Measurements from ENCODE around the gene POC1A. TPM values are rescaled to one million over a fixed set of nuclear protein-coding genes. Genes with fewer than 3 reads are reported as not detected.

The POC1A gene
- polyA plus RNA-seq, 1 of the 3 experiments (the other 2 are of a cell fraction), result 11.7 TPM

DNA sequence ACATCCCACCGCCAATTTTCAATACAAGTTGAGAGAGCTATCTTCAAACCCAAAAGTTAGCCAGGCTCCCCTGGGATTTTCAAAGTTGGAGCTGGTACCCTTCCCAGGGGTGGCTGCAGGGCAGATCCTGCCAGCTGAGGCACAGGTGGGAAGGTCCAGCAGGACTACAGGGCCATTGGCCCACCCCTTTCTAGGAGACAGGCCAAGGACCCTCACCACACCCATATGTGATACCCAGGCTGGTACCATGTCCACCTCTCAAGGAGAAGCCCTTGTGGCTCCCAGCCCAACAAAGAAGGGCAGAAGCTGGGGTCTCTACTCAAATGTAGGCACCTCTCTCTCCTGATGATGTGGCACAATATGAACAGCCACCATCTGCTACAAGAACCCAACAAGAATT lies 8.0 kb downstream of the POC1A start:
- Histone ChIP-seq H3K27ac (ENCODE audit: low read depth in 2 of 2, low read length in 1 of 2) (no peak overlapping the region), H3F3A (replicated peaks; ENCODE audit: insufficient read depth) (no peaks in the 10 kb centered on the region), H3K36me3 (replicated peaks in 1 of 2; ENCODE audit: control insufficient read depth in 1 of 2, insufficient read depth in 2 of 2, low read length in 1 of 2) (peaks cover 4 to 31% of the 10 kb centered on the region in 2 experiments), H3K4me2 (no peak overlapping the region), H3K79me2 (ENCODE audit: insufficient read depth) (peaks cover 14% of the 10 kb centered on the region), H3K9ac (no peak overlapping the region), H3K27me3 (ENCODE audit: insufficient read depth) (no peaks in the 10 kb centered on the region), H2AFZ (ENCODE audit: low read depth) (no peak overlapping the region), H3K4me1 (ENCODE audit: control insufficient read depth in 1 of 2, insufficient read depth in 2 of 2, low read depth in 1 of 2, low read length in 1 of 2) (peaks cover 0 to 13% of the 10 kb centered on the region in 2 experiments; a peak in 1 of 4 replicates), H3K4me3 (ENCODE audit: low read depth in 2 of 2, low read length in 1 of 2) (no peak overlapping the region), H3K9me2 (no peaks in the 10 kb centered on the region), H3K9me3 (no peaks in the 10 kb centered on the region), H4K20me1 (ENCODE audit: insufficient read depth) (no peaks in the 10 kb centered on the region)
- TF ChIP-seq SMC3 (IDR thresholded peaks at IDR 0.05; ENCODE audit: low read depth, low read length) (no peak), CHD2 (IDR thresholded peaks at IDR 0.05; ENCODE audit: low read length, partially characterized antibody) (no peak), GATA2 (CRISPR knock-in tag; IDR thresholded peaks at IDR 0.05) (no peak), NRF1 (IDR thresholded peaks at IDR 0.05; ENCODE audit: low read depth, low read length) (no peak), SIN3A (IDR thresholded peaks at IDR 0.05; ENCODE audit: borderline replicate concordance, low read depth, low read length) (no peak), EZH2phosphoT487 (IDR thresholded peaks at IDR 0.05; ENCODE audit: borderline replicate concordance, low read depth) (no peak), FOSL2 (IDR thresholded peaks at IDR 0.05; ENCODE audit: borderline replicate concordance, low read depth) (no peak), RAD21 (IDR thresholded peaks at IDR 0.05; ENCODE audit: low read length) (no peak), RCOR1 (IDR thresholded peaks at IDR 0.05; ENCODE audit: low read length) (no peak)
- TF ChIP-seq, protein P1, sequence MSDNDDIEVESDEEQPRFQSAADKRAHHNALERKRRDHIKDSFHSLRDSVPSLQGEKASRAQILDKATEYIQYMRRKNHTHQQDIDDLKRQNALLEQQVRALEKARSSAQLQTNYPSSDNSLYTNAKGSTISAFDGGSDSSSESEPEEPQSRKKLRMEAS (IDR thresholded peaks at IDR 0.05; ENCODE audit: low read depth), result no peak
- TF ChIP-seq, protein P2, sequence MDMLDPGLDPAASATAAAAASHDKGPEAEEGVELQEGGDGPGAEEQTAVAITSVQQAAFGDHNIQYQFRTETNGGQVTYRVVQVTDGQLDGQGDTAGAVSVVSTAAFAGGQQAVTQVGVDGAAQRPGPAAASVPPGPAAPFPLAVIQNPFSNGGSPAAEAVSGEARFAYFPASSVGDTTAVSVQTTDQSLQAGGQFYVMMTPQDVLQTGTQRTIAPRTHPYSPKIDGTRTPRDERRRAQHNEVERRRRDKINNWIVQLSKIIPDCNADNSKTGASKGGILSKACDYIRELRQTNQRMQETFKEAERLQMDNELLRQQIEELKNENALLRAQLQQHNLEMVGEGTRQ (IDR thresholded peaks at IDR 0.05; ENCODE audit: borderline replicate concordance, low read depth, low read length), result no peak
- TF ChIP-seq, protein P3, sequence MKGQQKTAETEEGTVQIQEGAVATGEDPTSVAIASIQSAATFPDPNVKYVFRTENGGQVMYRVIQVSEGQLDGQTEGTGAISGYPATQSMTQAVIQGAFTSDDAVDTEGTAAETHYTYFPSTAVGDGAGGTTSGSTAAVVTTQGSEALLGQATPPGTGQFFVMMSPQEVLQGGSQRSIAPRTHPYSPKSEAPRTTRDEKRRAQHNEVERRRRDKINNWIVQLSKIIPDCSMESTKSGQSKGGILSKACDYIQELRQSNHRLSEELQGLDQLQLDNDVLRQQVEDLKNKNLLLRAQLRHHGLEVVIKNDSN (IDR thresholded peaks at IDR 0.05; ENCODE audit: borderline replicate concordance, low read depth), result no peak
- TF ChIP-seq, protein P4, sequence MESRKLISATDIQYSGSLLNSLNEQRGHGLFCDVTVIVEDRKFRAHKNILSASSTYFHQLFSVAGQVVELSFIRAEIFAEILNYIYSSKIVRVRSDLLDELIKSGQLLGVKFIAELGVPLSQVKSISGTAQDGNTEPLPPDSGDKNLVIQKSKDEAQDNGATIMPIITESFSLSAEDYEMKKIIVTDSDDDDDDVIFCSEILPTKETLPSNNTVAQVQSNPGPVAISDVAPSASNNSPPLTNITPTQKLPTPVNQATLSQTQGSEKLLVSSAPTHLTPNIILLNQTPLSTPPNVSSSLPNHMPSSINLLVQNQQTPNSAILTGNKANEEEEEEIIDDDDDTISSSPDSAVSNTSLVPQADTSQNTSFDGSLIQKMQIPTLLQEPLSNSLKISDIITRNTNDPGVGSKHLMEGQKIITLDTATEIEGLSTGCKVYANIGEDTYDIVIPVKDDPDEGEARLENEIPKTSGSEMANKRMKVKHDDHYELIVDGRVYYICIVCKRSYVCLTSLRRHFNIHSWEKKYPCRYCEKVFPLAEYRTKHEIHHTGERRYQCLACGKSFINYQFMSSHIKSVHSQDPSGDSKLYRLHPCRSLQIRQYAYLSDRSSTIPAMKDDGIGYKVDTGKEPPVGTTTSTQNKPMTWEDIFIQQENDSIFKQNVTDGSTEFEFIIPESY (IDR thresholded peaks at IDR 0.05; ENCODE audit: borderline replicate concordance, low read depth), result no peak
- no peak for DNase-seq
- ChIA-PET POLR2A (no interaction called here), CTCF (interaction anchor here (1.8 to 22.6 kb wide), 4 partner anchors 8 to 142 kb away, joined by 6 to 608 read pairs (median 13); partner anchors contain the start of genes DUSP7 and POC1A)
- 100% methylated on average over 1 of the region's 1 CpG for WGBS (ENCODE audit: low lambda C conversion rate)

DNA sequence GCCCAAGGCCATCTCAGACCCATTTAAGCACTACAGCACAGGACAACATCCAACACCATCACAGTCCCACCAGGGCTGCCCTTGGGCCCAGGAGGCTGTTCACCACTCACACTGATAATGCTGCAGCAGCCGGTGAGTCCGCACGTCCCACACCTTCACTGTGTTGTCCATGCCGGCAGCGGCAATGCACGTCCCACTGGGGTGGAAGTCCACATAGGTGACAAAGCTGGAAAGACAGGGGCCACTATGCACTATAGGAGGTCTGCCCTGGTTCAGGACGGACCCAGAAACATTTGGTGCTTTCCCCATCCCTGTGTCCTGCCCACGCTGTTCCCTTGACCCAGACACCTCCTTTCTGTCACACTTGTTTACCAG lies 8.5 kb downstream of the POC1A start:
- H3K27ac ChIP-seq (ENCODE audit: low read depth in 2 of 2, low read length in 1 of 2), result no peak overlapping the region
- ChIA-PET POLR2A (no interaction called here), CTCF (interaction anchor here (1.0 to 22.6 kb wide), 7 partner anchors 7 to 142 kb away, joined by 3 to 608 read pairs (median 8); partner anchors contain the start of genes DUSP7 and POC1A)
- no peaks in the 10 kb centered on the region for H4K20me1 ChIP-seq (ENCODE audit: insufficient read depth)
- no peak for DNase-seq
- no peaks in the 10 kb centered on the region for H3K9me3 ChIP-seq
- peaks cover 9% of the 10 kb centered on the region; the same call in 1 of the 2 replicates for H3K79me2 ChIP-seq (ENCODE audit: insufficient read depth)
- no peaks in the 10 kb centered on the region for H3F3A ChIP-seq (replicated peaks; ENCODE audit: insufficient read depth)
- WGBS (ENCODE audit: low lambda C conversion rate), result 94% methylated on average over 5 of the region's 8 CpGs
- no peaks in the 10 kb centered on the region for H3K27me3 ChIP-seq (ENCODE audit: insufficient read depth)
- no peak overlapping the region for H3K4me3 ChIP-seq (ENCODE audit: low read depth in 2 of 2, low read length in 1 of 2)
- no peaks in the 10 kb centered on the region for H3K9me2 ChIP-seq
- H3K4me2 ChIP-seq, result no peak overlapping the region
- H3K4me1 ChIP-seq (ENCODE audit: control insufficient read depth in 1 of 2, insufficient read depth in 2 of 2, low read depth in 1 of 2, low read length in 1 of 2), result peaks cover 0 to 13% of the 10 kb centered on the region in 2 experiments; a peak in 1 of 4 replicates
- TF ChIP-seq RFX5 (IDR thresholded peaks at IDR 0.05; ENCODE audit: low read length), result no peak
- TF ChIP-seq RCOR1 (IDR thresholded peaks at IDR 0.05; ENCODE audit: low read length), result no peak
- TF ChIP-seq YY1 (IDR thresholded peaks at IDR 0.05; ENCODE audit: low read depth), result no peak
- TF ChIP-seq POLR2AphosphoS5 (IDR thresholded peaks at IDR 0.05; ENCODE audit: low read depth, low read length), result no peak
- TF ChIP-seq, protein P3 (IDR thresholded peaks at IDR 0.05; ENCODE audit: borderline replicate concordance, low read depth), result no peak
- peaks cover 4 to 34% of the 10 kb centered on the region in 2 experiments for H3K36me3 ChIP-seq (replicated peaks in 1 of 2; ENCODE audit: control insufficient read depth in 1 of 2, insufficient read depth in 2 of 2, low read length in 1 of 2)
- H2AFZ ChIP-seq (ENCODE audit: low read depth), result no peak overlapping the region
- H3K9ac ChIP-seq, result no peak overlapping the region
